ENCODE data around the gene MALAT1.

DNA sequence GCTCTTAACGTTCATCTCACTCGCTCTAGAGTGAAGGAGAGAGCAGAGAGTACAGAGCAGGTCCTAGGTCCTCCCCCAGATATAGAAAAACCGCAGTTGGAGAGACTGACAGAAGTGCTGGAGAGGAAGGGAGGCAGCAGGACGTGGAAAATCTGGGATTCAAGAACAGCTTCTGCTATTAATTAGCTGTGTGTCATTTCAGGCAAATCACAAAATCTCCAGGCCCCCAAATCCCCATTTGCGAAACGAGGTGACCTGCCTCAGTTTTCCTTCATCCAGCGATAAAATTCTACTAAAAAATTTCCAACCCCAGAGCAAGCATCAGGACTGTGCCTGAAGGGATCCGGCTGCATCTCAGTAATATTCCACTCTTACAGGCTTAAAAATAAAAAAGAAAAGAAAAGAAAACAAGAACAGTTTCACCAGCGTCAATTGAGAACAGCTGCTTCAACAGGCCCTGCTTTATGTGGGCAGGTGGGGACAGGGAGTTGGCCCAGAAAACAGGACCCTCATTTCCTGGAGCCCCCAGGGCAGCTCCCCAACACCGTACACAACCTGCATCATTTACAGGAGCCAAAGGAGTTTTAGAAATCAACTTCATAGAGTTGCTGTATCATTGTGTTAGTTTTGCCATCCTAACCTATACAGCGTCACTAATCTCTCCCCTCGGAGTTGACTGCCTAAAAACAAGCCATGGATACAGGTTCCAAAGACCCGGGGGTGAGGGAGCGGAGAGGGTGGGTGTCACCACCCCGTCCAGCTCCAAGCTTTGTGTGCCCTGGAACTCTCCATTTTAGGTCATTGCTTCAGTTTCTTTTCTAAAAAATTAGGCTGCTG is 2.3 kb upstream of the MALAT1 start:
- TF ChIP-seq, protein P1, sequence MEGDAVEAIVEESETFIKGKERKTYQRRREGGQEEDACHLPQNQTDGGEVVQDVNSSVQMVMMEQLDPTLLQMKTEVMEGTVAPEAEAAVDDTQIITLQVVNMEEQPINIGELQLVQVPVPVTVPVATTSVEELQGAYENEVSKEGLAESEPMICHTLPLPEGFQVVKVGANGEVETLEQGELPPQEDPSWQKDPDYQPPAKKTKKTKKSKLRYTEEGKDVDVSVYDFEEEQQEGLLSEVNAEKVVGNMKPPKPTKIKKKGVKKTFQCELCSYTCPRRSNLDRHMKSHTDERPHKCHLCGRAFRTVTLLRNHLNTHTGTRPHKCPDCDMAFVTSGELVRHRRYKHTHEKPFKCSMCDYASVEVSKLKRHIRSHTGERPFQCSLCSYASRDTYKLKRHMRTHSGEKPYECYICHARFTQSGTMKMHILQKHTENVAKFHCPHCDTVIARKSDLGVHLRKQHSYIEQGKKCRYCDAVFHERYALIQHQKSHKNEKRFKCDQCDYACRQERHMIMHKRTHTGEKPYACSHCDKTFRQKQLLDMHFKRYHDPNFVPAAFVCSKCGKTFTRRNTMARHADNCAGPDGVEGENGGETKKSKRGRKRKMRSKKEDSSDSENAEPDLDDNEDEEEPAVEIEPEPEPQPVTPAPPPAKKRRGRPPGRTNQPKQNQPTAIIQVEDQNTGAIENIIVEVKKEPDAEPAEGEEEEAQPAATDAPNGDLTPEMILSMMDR (IDR thresholded peaks at IDR 0.05 in 2 of 3, conservative IDR thresholded peaks at IDR 0.05 in 1 of 3; ENCODE audit: borderline replicate concordance in 1 of 3, insufficient read depth in 1 of 3, low read depth in 2 of 3, low read length in 2 of 3): no peak
- TF ChIP-seq POLR2A (IDR thresholded peaks at IDR 0.05; ENCODE audit: borderline replicate concordance, extremely low read depth, insufficient read depth, insufficient read length) (no peak), YY1 (IDR thresholded peaks at IDR 0.05; ENCODE audit: extremely low read depth, insufficient replicate concordance, low read depth, low read length) (no peak), SRF (IDR thresholded peaks at IDR 0.05; ENCODE audit: low read depth) (no peak)
- TF ChIP-seq, protein P2, sequence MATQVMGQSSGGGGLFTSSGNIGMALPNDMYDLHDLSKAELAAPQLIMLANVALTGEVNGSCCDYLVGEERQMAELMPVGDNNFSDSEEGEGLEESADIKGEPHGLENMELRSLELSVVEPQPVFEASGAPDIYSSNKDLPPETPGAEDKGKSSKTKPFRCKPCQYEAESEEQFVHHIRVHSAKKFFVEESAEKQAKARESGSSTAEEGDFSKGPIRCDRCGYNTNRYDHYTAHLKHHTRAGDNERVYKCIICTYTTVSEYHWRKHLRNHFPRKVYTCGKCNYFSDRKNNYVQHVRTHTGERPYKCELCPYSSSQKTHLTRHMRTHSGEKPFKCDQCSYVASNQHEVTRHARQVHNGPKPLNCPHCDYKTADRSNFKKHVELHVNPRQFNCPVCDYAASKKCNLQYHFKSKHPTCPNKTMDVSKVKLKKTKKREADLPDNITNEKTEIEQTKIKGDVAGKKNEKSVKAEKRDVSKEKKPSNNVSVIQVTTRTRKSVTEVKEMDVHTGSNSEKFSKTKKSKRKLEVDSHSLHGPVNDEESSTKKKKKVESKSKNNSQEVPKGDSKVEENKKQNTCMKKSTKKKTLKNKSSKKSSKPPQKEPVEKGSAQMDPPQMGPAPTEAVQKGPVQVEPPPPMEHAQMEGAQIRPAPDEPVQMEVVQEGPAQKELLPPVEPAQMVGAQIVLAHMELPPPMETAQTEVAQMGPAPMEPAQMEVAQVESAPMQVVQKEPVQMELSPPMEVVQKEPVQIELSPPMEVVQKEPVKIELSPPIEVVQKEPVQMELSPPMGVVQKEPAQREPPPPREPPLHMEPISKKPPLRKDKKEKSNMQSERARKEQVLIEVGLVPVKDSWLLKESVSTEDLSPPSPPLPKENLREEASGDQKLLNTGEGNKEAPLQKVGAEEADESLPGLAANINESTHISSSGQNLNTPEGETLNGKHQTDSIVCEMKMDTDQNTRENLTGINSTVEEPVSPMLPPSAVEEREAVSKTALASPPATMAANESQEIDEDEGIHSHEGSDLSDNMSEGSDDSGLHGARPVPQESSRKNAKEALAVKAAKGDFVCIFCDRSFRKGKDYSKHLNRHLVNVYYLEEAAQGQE (IDR thresholded peaks at IDR 0.05; ENCODE audit: low read depth): no peak

All from HCT116 (cell line).